ENCODE measurements around the gene CEP95. TPM values are rescaled to one million over a fixed set of nuclear protein-coding genes. Genes with fewer than 3 reads are reported as not detected.
"Not testable (repeated sequence)": the region's sequence is repeated elsewhere in the genome, so short reads cannot be mapped to it uniquely, and the experiment has no call there.

Gene CEP95
- total RNA-seq, 4 donors from 2014 or later: 6.5 to 18.8 (median 17.7) TPM

DNA sequence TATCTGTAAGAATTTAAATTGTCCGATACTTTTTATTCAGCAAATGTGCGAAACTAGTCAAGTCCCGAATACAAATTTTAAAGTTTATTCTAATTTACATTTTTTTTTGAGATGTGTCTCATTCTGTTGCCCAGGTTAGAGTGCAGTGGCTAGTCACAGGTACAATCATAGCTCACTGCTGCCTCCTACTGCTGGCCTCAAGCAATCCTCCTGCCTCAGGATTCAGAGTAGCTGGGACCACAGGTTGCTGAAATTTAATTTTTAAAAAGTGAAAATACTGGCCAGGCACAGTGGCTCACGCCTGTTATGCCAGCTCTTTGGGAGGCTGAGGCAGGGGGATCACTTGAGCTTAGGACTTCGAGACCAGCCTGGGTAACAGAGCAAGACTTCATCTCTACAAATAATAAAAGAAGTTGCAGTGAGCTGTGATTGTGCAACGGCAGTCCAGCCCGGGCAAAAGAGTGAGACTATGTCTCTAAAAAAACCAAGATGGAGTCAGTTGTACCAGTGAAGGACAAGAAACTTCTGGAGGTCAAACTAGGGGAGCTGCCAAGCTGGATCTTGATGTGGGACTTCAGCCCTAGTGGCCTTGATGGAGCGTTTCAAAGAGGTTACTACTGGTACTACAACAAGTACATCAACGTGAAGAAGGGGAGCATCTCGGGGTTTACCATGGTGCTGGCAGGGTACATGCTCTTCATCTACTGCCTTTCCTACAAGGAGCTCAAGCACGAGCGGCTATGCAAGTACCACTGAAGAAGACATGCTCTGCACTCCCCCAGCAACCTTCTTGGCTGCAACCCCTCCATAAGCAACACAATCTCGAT is 15.5 kb upstream of the CEP95 start:
- no peak for DNase-seq
- TF ChIP-seq, protein P1, sequence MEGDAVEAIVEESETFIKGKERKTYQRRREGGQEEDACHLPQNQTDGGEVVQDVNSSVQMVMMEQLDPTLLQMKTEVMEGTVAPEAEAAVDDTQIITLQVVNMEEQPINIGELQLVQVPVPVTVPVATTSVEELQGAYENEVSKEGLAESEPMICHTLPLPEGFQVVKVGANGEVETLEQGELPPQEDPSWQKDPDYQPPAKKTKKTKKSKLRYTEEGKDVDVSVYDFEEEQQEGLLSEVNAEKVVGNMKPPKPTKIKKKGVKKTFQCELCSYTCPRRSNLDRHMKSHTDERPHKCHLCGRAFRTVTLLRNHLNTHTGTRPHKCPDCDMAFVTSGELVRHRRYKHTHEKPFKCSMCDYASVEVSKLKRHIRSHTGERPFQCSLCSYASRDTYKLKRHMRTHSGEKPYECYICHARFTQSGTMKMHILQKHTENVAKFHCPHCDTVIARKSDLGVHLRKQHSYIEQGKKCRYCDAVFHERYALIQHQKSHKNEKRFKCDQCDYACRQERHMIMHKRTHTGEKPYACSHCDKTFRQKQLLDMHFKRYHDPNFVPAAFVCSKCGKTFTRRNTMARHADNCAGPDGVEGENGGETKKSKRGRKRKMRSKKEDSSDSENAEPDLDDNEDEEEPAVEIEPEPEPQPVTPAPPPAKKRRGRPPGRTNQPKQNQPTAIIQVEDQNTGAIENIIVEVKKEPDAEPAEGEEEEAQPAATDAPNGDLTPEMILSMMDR (IDR thresholded peaks at IDR 0.05 in 4 of 5, conservative IDR thresholded peaks at IDR 0.05 in 1 of 5): peak in 4 of 5 experiments; percentile 20 to 44 (median 31)
- TF ChIP-seq POLR2A (IDR thresholded peaks at IDR 0.05): no peak
- no peak overlapping the region for H3K27ac ChIP-seq
- H3K36me3 ChIP-seq: peaks cover 0 to 29% of the 10 kb centered on the region in 2 donors
- in situ Hi-C loops (cut with MboI; ENCODE audit: low sequenced_read_pairs in 4 of 4) (no loop called here), intact Hi-C loops (cut with DNase I; ENCODE audit: low total_unique reads) (no loop called here)
- ATAC-seq: no peak
- peaks cover 13 to 17% of the 10 kb centered on the region in 2 donors for H3K4me1 ChIP-seq
- H3K9me3 ChIP-seq: no peaks in the 10 kb centered on the region
- H3K4me3 ChIP-seq: no peak overlapping the region
- no peaks in the 10 kb centered on the region for H3K27me3 ChIP-seq

DNA sequence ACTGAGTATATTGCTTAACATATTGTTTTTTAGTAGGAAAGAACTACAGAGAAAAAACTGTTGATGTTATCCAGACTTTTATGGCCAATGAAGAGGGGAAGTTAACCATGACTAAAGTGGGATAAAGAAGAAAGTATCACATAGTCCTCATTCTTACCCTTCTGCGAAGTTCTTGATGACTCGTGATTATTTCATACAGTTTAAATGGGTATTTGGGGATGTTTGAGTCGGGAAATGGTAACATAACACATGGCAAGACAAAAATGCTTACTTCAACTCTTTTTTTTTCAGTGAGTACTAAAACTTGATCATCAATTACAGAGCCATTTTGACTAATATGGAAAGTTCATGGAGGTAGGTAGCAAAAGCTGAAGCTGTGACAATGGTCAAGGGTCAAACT is 14.8 kb upstream of the CEP95 start:
- no peak for DNase-seq
- no peaks in the 10 kb centered on the region for H3K27me3 ChIP-seq
- H3K9me3 ChIP-seq: no peaks in the 10 kb centered on the region
- no peak for ATAC-seq
- peaks cover 14 to 17% of the 10 kb centered on the region in 2 donors for H3K4me1 ChIP-seq
- intact Hi-C loops (cut with DNase I; ENCODE audit: low total_unique reads) (no loop called here), in situ Hi-C loops (cut with MboI; ENCODE audit: low sequenced_read_pairs in 4 of 4) (no loop called here)
- TF ChIP-seq POLR2A (IDR thresholded peaks at IDR 0.05): no peak
- TF ChIP-seq, protein P1 (IDR thresholded peaks at IDR 0.05 in 4 of 5, conservative IDR thresholded peaks at IDR 0.05 in 1 of 5): no peak
- H3K27ac ChIP-seq: no peak overlapping the region
- no peak overlapping the region for H3K4me3 ChIP-seq
- H3K36me3 ChIP-seq: peaks cover 0 to 29% of the 10 kb centered on the region in 2 donors

DNA sequence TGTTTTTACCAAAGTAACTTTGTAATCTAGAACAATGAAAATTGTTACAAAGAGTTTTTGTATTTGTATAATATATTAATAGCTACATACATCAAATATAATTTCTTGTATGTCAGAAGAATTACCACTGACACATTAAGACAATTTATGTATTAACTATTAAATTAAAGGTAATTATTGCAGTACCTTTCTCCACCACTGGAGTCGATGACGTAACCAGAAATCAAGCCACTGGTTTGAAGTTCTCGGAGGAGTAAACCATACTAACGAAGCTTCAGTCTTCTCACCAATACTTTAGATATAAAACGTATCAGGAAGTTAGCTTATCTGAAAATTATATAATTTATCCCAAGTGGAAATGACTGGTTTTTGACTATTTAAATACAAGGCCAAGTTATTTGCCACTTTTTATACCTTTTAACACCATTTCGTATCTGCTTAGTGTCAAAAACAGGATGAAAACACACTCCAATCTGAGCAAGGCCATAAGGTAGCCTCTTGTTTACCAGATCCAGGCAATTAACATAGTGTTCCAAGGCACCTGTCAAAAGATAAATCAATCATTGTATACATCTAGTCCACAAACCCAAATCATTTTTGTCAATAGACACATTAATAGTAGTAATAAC is 14.2 kb upstream of the CEP95 start:
- intact Hi-C loops (cut with DNase I; ENCODE audit: low total_unique reads): no loop called here
- ATAC-seq: no peak
- Histone ChIP-seq H3K27me3 (no peaks in the 10 kb centered on the region), H3K4me3 (no peak overlapping the region), H3K27ac (no peak overlapping the region), H3K9me3 (no peaks in the 10 kb centered on the region), H3K4me1 (peaks cover 19 to 22% of the 10 kb centered on the region in 2 donors), H3K36me3 (peaks cover 0 to 31% of the 10 kb centered on the region in 2 donors)
- DNase-seq: no peak
- TF ChIP-seq, protein P1 (IDR thresholded peaks at IDR 0.05 in 4 of 5, conservative IDR thresholded peaks at IDR 0.05 in 1 of 5): peak in 3 of 5 experiments; percentile 29 to 64 (median 47)
- TF ChIP-seq POLR2A (IDR thresholded peaks at IDR 0.05): no peak
- in situ Hi-C loops (cut with MboI; ENCODE audit: low sequenced_read_pairs in 4 of 4): no loop called here

DNA sequence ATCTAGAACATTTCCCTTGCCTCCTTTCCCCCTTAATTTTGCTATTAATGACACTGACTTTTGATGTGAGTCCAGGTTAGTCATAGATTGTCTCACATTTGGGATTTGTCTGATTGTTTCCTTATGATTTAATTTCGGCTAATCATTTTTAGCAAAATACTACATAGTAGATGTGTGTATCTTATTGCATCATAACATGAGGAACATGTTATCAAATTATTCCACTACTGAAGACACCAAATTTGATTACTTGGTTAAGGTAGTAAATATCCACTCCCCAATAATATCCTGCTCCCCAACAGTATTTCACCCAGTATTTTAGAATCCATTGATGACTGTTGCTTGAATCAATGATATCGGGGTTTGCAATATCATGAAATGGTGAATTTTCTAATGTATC is 12.7 kb upstream of the CEP95 start:
- Histone ChIP-seq H3K36me3 (peaks cover 0 to 40% of the 10 kb centered on the region in 2 donors), H3K27ac (no peak overlapping the region), H3K27me3 (no peaks in the 10 kb centered on the region), H3K4me1 (peaks cover 19 to 32% of the 10 kb centered on the region in 2 donors), H3K4me3 (no peak overlapping the region), H3K9me3 (no peaks in the 10 kb centered on the region)
- ATAC-seq: no peak
- no peak for TF ChIP-seq POLR2A (IDR thresholded peaks at IDR 0.05)
- TF ChIP-seq, protein P1 (IDR thresholded peaks at IDR 0.05 in 4 of 5, conservative IDR thresholded peaks at IDR 0.05 in 1 of 5): no peak
- intact Hi-C loops (cut with DNase I; ENCODE audit: low total_unique reads) (no loop called here), in situ Hi-C loops (cut with MboI; ENCODE audit: low sequenced_read_pairs in 4 of 4) (no loop called here)
- no peak for DNase-seq

DNA sequence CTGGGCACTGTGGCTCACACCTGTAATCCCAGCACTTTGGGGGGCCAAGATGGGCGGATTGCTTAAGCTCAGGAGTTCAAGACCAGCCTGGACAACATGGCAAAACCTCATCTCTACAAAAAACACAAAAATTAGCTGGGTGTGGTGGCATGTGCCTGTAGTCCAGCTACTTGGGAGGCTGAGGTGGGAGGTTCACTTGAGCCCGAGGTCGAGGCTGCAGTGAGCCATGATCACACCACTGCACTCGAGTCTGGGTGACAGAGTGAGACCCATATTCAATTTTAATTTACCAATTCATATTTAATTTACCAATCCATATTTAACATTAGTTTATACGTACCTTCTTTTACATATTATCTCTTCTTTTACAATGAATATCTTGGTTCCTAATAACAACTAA is 11.5 kb upstream of the CEP95 start:
- ATAC-seq: not testable (repeated sequence)

More for the DNA sequence above, 11.5 kb upstream of the CEP95 start:
- DNase-seq; H3K9me3 ChIP-seq; H3K27ac ChIP-seq; intact Hi-C loops (cut with DNase I; ENCODE audit: low total_unique reads); H3K4me3 ChIP-seq; H3K27me3 ChIP-seq; in situ Hi-C loops (cut with MboI; ENCODE audit: low sequenced_read_pairs in 4 of 4): not testable (repeated sequence)
- Histone ChIP-seq H3K36me3 (peaks cover 0 to 42% of the 10 kb centered on the region in 2 donors), H3K4me1 (peaks cover 19 to 43% of the 10 kb centered on the region in 2 donors)
